NCI-H526 treated with DMSO at 0.1 percent for 48 hours (cell line): ENCODE results near the gene SLC9A6.
"Not testable (repeated sequence)": the region's sequence is repeated elsewhere in the genome, so short reads cannot be mapped to it uniquely, and the experiment has no call there.

Source experiments
- DNase-seq: peaks from one replicate; lab custom pipeline; 2025; lab: John Stamatoyannopoulos, UW

The SLC9A6 gene

GRCh38 chrX:136030303-136031191, 45.3 kb downstream of the SLC9A6 start:
- no peak for DNase-seq

GRCh38 chrX:136031626-136032025, 46.4 kb downstream of the SLC9A6 start:
- DNase-seq, result no peak

GRCh38 chrX:136032370-136032769, 47.1 kb downstream of the SLC9A6 start:
- no peak for DNase-seq

DNA sequence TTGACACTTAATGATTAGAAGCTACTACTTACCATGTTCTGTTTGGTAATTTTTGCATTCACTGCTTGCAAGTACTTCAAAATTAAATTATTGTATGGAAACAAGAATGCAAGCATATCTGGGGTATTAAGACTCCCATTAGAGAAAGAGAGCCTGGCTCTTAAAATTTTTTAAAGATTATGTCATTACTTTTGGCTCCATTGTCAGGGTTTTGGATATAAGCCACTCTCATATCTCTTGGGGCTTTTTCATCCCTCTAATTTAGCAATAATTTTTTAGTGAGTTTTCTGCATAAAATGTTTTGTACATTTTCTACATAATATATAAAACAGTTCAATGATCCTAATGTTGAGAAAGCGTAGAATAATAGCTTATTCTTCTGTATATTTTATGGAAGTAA, 49.4 kb downstream of the SLC9A6 start:
- DNase-seq, result no peak

DNA sequence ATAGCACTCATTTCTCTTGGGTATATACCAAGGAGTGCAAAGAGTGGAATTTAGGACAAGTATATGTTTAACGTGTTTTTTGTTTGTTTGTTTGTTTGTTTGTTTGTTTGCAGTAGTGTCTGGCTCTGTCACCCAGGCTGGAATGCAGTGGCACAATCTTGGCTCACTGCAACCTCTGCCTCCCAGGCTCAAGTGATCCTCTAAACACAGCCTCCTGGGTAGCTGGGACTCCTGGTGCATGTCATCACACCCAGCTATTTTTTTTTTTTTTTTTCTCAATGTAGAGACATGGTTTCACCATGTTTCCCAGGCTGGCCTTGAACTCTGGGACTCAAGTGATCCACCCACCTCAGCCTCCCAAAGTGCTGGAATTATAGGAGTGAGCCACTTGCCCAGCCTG, 50.4 kb downstream of the SLC9A6 start:
- DNase-seq, result no peak

DNA sequence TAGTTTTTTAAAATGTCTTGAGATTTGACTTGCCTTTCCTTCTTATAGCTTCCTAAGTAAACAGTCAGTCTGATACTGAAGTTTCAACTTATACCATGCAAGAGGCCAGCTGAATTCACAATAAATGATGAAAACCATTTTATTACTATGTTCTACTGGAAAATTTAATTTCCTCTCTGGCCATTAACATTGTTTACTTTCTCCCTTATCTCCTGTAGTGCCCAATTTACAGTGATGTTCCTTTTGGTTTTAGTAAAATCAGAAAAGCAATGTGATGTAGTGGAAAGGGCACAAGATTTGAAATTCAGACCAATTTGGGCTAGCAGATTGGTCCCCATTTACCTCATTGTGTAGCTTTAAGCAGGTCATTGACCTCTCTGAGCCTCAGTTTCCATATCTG, 54.2 kb downstream of the SLC9A6 start:
- no peak for DNase-seq

DNA sequence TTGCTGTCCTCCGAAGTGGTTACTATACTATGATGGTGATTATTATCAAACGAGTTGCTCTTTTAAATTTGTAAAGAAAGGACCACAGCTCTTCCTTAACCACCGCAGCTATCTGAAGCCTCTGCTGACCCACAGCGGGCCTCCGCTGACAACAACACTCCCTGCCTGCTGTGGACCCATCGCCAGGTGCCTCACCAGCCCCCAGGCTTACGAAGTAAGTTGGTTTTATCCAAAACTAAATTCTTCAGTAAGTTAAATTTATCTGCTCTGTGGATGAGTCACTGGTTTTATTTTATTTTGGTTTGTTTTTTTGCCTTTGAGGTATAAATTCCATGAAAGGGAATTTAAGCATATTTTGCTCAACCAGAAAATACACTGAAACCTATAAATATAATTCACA, 54.7 kb downstream of the SLC9A6 start:
- no peak for DNase-seq

- no peak for DNase-seq
Observed at GRCh38 chrX:136041254-136041812, 56.1 kb downstream of the SLC9A6 start.

DNA sequence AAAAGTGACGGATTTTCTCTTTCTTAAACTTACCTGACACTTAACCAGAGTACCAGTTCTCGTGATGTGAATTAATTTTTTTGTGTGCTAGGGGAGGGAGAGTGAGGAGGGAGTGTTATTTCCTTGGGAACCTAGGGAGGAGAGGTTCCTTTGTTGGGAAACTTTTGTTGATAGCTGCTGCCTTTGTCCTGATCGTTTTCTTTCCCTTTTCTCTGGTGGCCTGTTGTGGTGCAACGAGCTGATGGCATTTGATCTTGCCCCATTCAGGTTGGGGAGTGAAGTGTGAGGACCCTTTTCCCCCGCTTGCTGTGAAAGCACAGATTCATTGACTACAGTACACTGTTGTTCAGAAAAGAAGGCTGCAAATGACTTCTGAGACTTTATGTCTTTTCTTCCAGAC, 59.8 kb downstream of the SLC9A6 start:
- no peak for DNase-seq

GRCh38 chrX:136046295-136047015, 61.2 kb downstream of the SLC9A6 start:
- DNase-seq, result no peak

GRCh38 chrX:136047016-136047642, 61.9 kb downstream of the SLC9A6 start:
- no peak for DNase-seq

DNA sequence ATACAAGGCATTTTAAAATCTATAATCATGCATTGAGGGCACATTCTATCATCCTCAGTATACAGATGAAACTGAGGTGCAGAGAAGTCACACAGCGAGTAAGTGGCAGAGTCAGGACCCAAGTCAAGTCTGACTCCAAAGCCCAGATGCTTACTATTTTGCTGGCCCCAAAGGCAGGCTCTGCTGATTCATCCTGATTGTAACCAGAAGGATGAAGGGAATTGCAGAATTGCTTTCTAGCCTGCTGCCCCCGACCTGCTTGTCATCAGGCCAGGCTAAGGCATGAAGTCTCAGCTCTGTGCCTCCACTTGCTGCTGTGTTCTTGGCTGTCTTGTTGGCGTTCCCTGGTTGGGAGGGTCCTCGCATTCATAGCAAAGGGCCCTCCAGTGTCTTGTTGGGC, 62.7 kb downstream of the SLC9A6 start:
- no peak for DNase-seq

DNA sequence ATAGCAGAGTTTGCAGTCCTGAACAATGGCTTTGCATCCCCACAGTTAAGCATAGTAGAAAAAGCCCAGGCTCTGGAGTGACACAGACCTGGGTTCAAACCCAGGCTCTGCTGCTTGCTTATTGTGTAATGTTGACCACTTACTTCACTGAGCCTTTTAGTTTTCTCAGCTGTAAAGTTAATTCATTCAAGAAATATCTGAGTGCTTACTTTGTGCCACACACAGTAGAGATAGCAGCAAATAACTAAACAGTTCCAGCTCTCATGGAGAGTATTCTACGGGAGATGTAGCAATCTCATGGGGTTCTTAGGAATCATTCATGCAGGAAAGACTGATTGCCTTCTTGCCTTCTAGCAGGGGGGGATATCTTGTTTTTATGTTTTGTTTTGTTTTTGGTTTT, 63.2 kb downstream of the SLC9A6 start:
- no peak for DNase-seq

- no peak for DNase-seq
Observed at GRCh38 chrX:136049608-136050007, 64.4 kb downstream of the SLC9A6 start.

DNA sequence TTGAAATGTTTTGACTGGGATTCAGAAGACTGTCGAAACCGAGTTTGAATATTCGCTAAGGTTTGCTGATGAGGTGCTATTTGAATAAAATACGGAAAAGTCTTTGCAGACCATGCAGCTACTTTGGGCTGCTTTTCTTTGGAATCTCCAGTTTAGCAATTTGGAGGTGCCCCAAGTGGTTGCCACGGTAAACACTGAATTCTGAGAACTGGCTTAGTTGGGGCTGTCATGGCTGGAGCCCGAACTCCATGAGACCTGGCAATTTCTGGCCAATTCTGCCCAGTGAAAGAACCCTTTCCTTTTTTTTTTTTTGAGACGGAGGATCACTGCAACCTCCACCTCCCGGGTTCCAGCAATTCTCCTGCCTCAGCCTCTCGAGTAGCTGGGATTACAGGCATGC, 65.6 kb downstream of the SLC9A6 start:
- DNase-seq, result not testable (repeated sequence)

- DNase-seq, result no peak
Observed at GRCh38 chrX:136051611-136052010, 66.4 kb downstream of the SLC9A6 start.

DNA sequence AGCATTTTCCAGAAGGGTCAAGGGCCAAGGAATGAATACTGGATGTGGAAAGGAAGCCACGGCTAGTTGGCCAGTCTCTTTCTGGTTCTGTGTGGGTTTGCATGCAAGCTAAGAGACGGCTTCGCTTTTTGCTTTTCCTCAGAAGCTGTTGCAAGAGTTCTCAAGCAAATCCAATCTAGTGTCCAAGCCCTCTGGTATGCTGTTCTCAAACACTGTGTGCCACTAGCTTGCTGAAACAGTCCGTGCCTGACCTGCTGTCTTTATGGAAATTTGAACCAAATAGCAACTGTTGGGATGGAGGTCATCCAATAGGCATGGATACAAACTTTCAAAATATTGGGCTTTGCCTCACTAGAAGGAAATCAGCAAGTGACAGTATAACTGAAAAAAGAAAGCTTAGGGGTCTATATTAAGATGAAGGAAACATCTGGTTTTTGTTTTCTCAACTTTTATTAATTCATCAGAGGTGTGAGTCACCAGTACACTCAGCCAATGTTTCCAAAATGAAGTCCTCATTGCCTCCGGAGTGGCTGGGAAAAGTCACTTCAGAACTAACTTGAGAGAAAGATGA, 70.5 kb downstream of the SLC9A6 start:
- no peak for DNase-seq

GRCh38 chrX:136057567-136057966, 72.3 kb downstream of the SLC9A6 start:
- DNase-seq, result no peak

DNA sequence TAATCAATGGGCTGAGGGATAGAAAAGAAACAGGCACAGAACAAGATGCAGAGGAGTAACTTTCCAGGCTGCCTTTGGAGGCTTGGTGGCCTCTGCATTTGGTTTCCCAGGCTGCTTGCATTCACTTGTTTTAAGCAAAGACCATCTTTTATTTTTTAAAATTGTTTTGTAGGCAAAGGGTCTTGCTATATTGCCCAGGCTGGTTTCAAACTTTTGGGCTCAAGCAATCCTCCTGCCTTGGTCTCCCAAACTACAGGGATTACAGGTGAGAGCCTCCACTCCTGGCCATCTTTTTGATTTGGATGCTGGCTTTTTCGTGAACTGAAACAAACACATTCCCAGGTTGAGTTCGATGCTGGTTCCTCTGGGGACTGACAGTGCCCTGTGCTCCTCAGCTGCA, 74.1 kb downstream of the SLC9A6 start:
- DNase-seq, result no peak

DNA sequence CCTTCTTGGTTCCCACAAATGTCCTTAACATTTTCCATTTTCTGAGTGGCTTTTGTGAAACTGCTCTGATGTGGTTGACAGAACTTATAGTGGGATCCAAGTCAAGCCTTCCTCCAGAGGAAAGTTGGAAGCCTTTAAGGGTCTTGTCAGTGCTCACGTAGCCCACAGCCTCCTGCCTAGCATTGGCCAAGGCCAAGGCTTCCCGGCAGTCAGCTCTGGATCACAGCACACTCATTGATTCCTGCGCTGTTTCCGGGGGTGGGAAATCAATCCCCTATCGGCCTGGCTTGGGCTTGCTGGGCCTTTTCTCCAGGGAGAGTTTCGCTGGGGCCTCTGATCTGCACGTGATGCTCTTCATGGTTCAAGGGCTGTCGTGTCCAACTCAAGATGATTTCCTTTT, 76.1 kb downstream of the SLC9A6 start:
- no peak for DNase-seq

GRCh38 chrX:136061696-136062095, 76.5 kb downstream of the SLC9A6 start:
- DNase-seq, result no peak

DNA sequence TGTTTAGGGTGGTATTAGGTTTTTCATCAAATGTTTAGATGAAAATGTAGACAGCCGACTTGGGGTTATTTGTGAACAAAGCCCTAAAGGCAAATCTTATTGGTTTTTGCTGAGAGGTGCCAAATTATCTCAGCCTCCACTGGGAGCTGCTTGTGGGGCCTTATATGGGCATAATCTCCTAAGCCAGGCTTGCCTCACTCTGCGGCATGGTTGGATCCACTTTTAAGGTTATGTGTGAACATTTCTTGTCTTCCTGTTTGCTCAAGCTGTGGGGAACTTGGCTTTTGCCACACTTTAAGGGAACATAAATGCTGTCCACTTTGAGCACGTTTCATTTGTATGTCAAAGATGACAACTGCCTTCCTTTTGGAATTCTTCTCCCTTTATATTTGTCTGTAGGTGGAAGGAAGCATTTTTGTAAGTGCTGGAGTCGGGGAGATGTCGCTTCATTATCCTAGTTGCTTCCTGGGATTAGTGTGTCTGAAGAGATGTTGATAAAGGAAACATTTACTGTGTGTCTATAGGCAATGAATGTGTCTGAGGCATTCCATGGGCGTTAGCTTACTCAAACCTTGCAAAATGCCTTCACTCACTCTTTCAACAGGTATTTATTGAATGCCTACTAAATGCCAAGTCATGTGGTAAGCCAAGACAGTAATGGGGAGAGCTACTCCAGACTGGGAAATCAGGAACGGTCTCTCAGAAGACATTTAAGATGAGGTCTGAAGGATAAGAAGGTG, 78.3 kb downstream of the SLC9A6 start:
- no peak for DNase-seq
